Measurements from ENCODE around the gene ASB2. TPM values are rescaled to one million over a fixed set of nuclear protein-coding genes. Genes with fewer than 3 reads are reported as not detected.

ASB2 gene
- total and polyA plus RNA-seq, 5 donors from 2014 or later = 0.96 to 5.7 (median 4.7) TPM

DNA sequence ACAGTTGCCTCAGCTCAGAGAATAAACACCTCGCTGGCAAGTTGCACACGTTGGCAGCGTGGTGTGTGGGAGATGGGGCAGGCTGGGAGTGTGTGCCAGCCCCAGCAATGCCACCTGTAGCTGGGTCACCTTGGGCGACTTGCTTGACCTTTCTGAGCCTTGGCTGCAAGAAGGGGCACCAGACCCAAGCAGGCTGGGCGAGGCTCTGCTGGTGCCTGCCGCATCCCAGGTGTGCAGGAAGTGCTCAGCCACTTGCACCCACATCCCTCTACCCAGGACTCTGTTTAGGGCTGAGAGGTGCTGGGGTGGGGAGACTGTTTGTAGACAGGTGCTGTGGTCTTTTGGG, 48.6 kb downstream of the ASB2 start:
- no peak for DNase-seq
- no peak overlapping the region for H3K4me3 ChIP-seq (ENCODE audit: low read depth, low read length)
- H3K36me3 ChIP-seq (ENCODE audit: control insufficient read depth, insufficient read depth, low read length) = no peaks in the 10 kb centered on the region
- H3K27ac ChIP-seq (ENCODE audit: insufficient read depth, low read length, poor library complexity, severe bottlenecking) = no peak overlapping the region
- H3K27me3 ChIP-seq (ENCODE audit: control insufficient read depth, insufficient read depth, low read length) = no peaks in the 10 kb centered on the region
- Mint-ChIP-seq H3K36me3 (no peaks in the 10 kb centered on the region), H3K4me1 (no peaks in the 10 kb centered on the region), H3K9me3 (no peaks in the 10 kb centered on the region), H3K27me3 (no peaks in the 10 kb centered on the region), H3K4me3 (no peak overlapping the region), H3K27ac (no peak overlapping the region)
- H3K4me1 ChIP-seq (ENCODE audit: control insufficient read depth, insufficient read depth, low read length, poor library complexity, severe bottlenecking) = no peaks in the 10 kb centered on the region
- ATAC-seq (ENCODE audit: low read depth in 2 of 2) = no peak
- H3K9me3 ChIP-seq (ENCODE audit: control insufficient read depth in 2 of 2, low read length in 2 of 2) = no peaks in the 10 kb centered on the region

DNA sequence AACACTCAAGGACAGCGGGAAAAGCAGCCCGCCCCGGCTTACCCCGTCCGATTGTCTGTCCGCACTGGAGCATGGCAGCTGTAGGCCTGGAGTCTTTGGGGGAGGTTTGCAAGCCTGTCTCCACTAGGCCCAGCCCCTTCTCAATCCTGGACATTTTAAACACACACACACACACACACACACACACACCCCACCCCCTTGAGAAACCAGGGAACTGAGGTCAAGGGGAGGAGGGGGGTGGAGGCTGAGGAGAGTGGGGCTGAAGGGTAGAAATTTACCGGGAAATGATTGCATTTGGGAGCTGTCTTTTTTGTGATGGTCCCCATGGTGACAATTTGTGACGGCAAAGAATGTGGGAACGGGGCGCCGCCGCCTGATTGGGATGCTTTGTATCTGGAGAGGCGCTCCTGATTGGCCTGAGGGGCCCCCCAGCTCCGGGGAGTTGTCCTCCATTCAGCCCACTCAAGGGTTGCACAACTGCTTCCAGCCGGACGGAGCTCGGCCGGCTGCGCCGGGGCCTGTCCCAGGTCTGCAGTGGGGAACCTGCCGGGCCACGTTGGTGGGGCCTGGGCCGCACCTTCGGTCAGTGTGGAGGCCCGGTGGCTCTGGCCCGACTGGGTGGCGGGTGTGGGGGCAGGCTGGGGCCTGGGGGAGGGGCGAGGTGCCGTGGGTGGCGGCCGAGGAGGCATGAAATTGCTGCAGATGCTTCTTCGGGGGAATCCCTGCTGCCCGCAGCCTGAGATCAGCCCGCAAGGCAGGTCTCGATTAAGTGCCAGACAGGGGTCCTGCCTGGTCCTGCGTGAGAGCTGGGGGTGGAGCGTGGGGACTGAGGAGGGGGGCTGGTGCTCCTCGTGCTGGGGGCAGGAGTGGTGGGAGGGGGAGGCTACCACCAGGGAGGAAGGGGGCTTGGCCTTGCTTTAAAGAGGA, 49.2 kb downstream of the ASB2 start, which contains the start of gene FAM181A:
Gene FAM181A (plus strand): TSS at position 472 of the 927 bp plus-strand sequence. CDS start 942 bp downstream, outside the sequence.
- Mint-ChIP-seq H3K27ac (no peak within 1 kb of the TSS), H3K27me3 (no peaks in the 10 kb centered on the region), H3K9me3 (no peaks in the 10 kb centered on the region), H3K4me3 (no peak within 1 kb of the TSS), H3K4me1 (no peaks in the 10 kb centered on the region), H3K36me3 (no peaks in the 10 kb centered on the region)
- H3K4me3 ChIP-seq (ENCODE audit: low read depth, low read length) = no peak within 1 kb of the TSS
- no peaks in the 10 kb centered on the region for H3K27me3 ChIP-seq (ENCODE audit: control insufficient read depth, insufficient read depth, low read length)
- H3K4me1 ChIP-seq (ENCODE audit: control insufficient read depth, insufficient read depth, low read length, poor library complexity, severe bottlenecking) = no peaks in the 10 kb centered on the region
- no peak within 1 kb of the TSS for H3K27ac ChIP-seq (ENCODE audit: insufficient read depth, low read length, poor library complexity, severe bottlenecking)
- DNase-seq (no peak), ATAC-seq (ENCODE audit: low read depth in 2 of 2) (no peak)
- H3K9me3 ChIP-seq (ENCODE audit: control insufficient read depth in 2 of 2, low read length in 2 of 2) = no peaks in the 10 kb centered on the region
- H3K36me3 ChIP-seq (ENCODE audit: control insufficient read depth, insufficient read depth, low read length) = no peaks in the 10 kb centered on the region

DNA sequence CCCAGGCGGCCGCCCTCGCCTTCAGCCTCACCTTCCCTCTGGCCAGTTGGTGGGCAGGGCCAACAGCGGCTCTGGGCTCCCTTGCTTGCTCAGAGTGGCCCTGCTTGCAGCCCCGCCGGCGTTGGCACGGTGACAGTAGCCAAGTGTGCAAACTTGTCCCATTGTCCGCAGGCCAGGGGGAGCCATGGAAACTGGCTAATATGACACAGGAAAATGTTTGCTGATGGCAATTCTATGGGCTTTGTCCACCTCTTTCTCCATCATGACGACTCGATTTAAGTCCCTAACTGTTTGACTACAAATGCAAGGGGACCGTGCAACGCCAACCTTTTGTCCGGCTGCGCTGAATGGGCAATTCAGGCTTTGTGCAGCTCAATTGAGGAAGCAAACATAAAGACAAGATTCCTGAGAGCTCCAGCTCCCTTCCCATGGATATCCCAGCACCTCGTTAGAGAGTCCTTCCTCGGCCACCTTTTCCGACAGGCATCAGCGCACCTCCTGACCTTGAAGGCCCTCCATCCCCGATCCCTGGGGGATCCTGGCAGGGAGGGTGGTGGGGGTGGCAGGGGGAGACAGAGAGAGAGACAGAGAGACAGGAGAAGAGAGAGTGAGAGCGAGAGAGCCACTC, 50.0 kb downstream of the ASB2 start:
- Histone ChIP-seq H3K27ac (ENCODE audit: insufficient read depth, low read length, poor library complexity, severe bottlenecking) (no peak overlapping the region), H3K4me1 (ENCODE audit: control insufficient read depth, insufficient read depth, low read length, poor library complexity, severe bottlenecking) (no peaks in the 10 kb centered on the region), H3K4me3 (ENCODE audit: low read depth, low read length) (no peak overlapping the region)

DNA sequence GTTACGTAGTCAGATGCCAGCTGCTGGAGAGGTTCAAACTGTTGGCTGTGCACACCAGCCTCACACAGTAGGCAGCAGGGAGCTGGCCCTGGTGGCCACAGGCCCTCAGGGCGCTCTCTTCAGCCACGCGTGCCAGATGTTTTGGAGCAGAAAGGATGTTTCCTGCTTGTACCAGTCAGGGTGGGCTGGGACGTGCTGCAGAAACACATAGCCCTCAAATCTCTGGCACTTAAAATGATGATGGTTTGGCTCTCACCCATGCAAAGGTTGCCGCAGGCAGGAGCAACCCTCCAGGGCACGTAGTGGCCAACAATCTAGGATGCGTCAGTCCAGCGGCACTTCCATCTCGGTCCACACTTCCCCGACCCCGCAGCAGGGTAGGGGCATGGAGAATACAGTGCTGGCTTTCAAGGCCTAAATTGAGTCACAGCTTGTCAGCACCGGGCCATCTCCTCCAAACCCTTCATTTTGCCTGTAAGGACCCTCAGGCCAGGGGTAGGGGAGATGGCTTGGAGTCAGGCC, 50.9 kb downstream of the ASB2 start:
- Histone ChIP-seq H3K27me3 (ENCODE audit: control insufficient read depth, insufficient read depth, low read length) (no peaks in the 10 kb centered on the region), H3K4me3 (ENCODE audit: low read depth, low read length) (no peak overlapping the region), H3K36me3 (ENCODE audit: control insufficient read depth, insufficient read depth, low read length) (no peaks in the 10 kb centered on the region), H3K4me1 (ENCODE audit: control insufficient read depth, insufficient read depth, low read length, poor library complexity, severe bottlenecking) (no peaks in the 10 kb centered on the region), H3K9me3 (ENCODE audit: control insufficient read depth in 2 of 2, low read length in 2 of 2) (no peaks in the 10 kb centered on the region), H3K27ac (ENCODE audit: insufficient read depth, low read length, poor library complexity, severe bottlenecking) (no peak overlapping the region)
- Mint-ChIP-seq H3K4me3 (no peak overlapping the region), H3K36me3 (no peaks in the 10 kb centered on the region), H3K9me3 (no peaks in the 10 kb centered on the region), H3K27me3 (peaks cover 6% of the 10 kb centered on the region), H3K27ac (no peak overlapping the region), H3K4me1 (no peaks in the 10 kb centered on the region)
- ATAC-seq (ENCODE audit: low read depth in 2 of 2) (no peak), DNase-seq (no peak)

More for the DNA sequence above, 50.0 kb downstream of the ASB2 start:
- Histone ChIP-seq H3K9me3 (ENCODE audit: control insufficient read depth in 2 of 2, low read length in 2 of 2) (no peaks in the 10 kb centered on the region), H3K27me3 (ENCODE audit: control insufficient read depth, insufficient read depth, low read length) (no peaks in the 10 kb centered on the region), H3K36me3 (ENCODE audit: control insufficient read depth, insufficient read depth, low read length) (no peaks in the 10 kb centered on the region)
- Mint-ChIP-seq H3K4me3 (no peak overlapping the region), H3K36me3 (no peaks in the 10 kb centered on the region), H3K27ac (no peak overlapping the region), H3K27me3 (peaks cover 4% of the 10 kb centered on the region), H3K9me3 (no peaks in the 10 kb centered on the region), H3K4me1 (no peaks in the 10 kb centered on the region)
- DNase-seq (no peak), ATAC-seq (ENCODE audit: low read depth in 2 of 2) (no peak)

DNA sequence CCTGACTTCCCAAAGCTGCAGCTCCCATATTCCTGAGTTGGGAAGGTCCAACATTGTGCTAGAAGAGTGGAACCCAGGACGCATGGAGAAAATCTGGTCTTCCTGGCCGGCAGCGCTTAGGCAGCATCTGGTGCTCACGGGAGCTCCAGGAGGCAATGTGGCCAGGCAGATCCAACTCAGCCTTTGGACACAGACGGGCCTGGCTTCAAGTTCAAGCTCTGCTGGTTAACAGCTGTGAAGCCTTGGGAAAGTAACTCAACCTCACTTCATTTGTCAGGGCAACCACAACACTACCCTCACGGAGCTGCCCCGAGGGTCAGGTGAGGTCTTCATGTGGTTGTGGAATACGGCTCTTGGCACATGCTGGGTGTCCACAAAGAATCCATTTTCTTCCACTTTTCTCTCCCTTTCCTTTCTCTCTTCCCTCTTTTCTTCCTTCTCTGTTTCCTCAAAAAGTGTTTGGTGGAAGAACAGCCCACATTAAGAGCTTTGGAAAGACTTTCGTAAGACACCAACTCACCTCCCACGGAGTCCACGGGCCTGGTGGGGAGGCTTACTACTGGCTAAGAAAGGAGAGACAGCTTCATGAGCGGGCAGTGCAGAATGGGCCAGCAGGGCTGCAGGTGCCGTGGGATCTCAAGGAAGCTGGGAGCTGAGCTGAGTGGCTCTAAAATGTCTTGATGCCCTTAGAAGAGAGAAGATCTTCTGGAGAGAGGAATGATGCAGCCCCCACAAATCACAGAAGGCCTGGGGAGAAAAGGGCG, 51.6 kb downstream of the ASB2 start:
- H3K4me3 Mint-ChIP-seq = no peak overlapping the region
- H3K4me3 ChIP-seq (ENCODE audit: low read depth, low read length) = no peak overlapping the region
- H3K36me3 ChIP-seq (ENCODE audit: control insufficient read depth, insufficient read depth, low read length) = no peaks in the 10 kb centered on the region
- no peak overlapping the region for H3K27ac Mint-ChIP-seq
- H3K36me3 Mint-ChIP-seq = no peaks in the 10 kb centered on the region
- H3K9me3 ChIP-seq (ENCODE audit: control insufficient read depth in 2 of 2, low read length in 2 of 2) = no peaks in the 10 kb centered on the region
- no peaks in the 10 kb centered on the region for H3K4me1 ChIP-seq (ENCODE audit: control insufficient read depth, insufficient read depth, low read length, poor library complexity, severe bottlenecking)
- H3K27ac ChIP-seq (ENCODE audit: insufficient read depth, low read length, poor library complexity, severe bottlenecking) = no peak overlapping the region
- no peak for ATAC-seq (ENCODE audit: low read depth in 2 of 2)
- H3K4me1 Mint-ChIP-seq = no peaks in the 10 kb centered on the region
- DNase-seq = no peak
- H3K27me3 Mint-ChIP-seq = peaks cover 6% of the 10 kb centered on the region
- no peaks in the 10 kb centered on the region for H3K27me3 ChIP-seq (ENCODE audit: control insufficient read depth, insufficient read depth, low read length)
- peaks cover 0 to under 1% (median 0%) of the 10 kb centered on the region in 7 donors for H3K9me3 Mint-ChIP-seq

DNA sequence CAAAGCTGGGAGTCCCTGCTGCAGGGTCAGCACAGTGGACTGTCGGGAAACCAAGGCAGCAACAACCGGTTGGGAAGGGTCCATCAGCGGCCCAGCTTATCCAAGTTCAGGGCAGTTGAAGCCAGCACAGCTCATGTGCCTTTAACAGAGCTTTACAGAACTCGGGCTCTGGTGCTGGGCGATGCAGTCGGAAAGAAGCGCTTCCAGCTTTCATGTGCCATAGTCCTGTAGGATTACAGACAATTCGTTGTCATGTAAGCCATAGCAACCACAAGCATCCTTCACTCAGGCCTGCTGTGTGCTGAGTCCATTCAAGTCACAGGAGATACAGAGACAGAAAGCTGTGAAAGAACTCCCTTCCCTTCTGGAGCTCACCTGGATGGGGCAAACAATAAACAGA, 52.7 kb downstream of the ASB2 start:
- Mint-ChIP-seq H3K36me3 (no peaks in the 10 kb centered on the region), H3K4me3 (no peak overlapping the region), H3K27ac (no peak overlapping the region), H3K9me3 (peaks cover 0 to 3% (median 0%) of the 10 kb centered on the region in 7 donors), H3K4me1 (no peaks in the 10 kb centered on the region), H3K27me3 (peaks cover 6% of the 10 kb centered on the region)
- Histone ChIP-seq H3K27me3 (ENCODE audit: control insufficient read depth, insufficient read depth, low read length) (no peaks in the 10 kb centered on the region), H3K36me3 (ENCODE audit: control insufficient read depth, insufficient read depth, low read length) (no peaks in the 10 kb centered on the region), H3K9me3 (ENCODE audit: control insufficient read depth in 2 of 2, low read length in 2 of 2) (no peaks in the 10 kb centered on the region), H3K4me1 (ENCODE audit: control insufficient read depth, insufficient read depth, low read length, poor library complexity, severe bottlenecking) (no peaks in the 10 kb centered on the region), H3K4me3 (ENCODE audit: low read depth, low read length) (no peak overlapping the region), H3K27ac (ENCODE audit: insufficient read depth, low read length, poor library complexity, severe bottlenecking) (no peak overlapping the region)
- ATAC-seq (ENCODE audit: low read depth in 2 of 2) (no peak), DNase-seq (no peak)

DNA sequence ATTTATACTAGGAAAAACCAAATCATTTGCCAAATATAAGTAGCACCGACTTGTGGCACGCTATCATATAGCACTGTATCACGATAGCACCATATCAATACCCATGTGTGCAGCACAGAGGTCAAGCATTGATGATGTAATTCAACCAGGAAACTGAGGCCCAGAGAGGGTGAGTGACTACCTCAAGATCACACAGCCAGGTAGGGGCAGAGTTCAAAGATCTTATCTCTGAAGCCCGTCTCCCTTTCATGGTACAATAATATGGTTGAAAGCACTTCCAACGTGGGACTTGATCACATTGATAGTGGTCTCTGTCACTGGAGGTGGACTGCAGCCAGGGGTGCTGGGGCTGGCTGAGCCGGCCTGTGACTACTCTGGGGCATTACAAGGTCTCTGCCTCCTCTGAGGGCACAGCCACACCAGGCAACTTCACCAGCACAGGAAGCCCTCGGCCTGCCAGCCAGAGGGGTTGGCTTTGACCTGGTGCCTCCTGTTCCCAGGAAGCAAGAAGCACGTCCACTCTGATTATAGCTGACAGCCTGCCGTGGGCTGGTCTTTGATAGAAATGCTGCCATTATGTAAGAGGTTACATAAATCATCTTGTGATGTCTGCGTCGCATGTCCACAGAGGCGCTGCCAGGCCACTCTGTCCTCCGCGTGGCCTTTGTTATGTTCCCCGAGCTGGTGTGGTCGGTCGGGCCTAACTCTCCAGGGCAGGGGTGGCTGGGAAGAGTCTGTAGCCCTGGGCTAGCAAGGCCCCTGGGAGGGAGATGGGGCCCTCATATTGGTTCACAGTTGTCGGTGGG, 55.2 kb downstream of the ASB2 start:
- Histone ChIP-seq H3K27me3 (ENCODE audit: control insufficient read depth, insufficient read depth, low read length) (no peaks in the 10 kb centered on the region), H3K4me3 (ENCODE audit: low read depth, low read length) (no peak overlapping the region), H3K36me3 (ENCODE audit: control insufficient read depth, insufficient read depth, low read length) (no peaks in the 10 kb centered on the region), H3K9me3 (ENCODE audit: control insufficient read depth in 2 of 2, low read length in 2 of 2) (no peaks in the 10 kb centered on the region), H3K27ac (ENCODE audit: insufficient read depth, low read length, poor library complexity, severe bottlenecking) (no peak overlapping the region), H3K4me1 (ENCODE audit: control insufficient read depth, insufficient read depth, low read length, poor library complexity, severe bottlenecking) (no peaks in the 10 kb centered on the region)
- Mint-ChIP-seq H3K4me3 (no peak overlapping the region), H3K36me3 (no peaks in the 10 kb centered on the region), H3K27ac (no peak overlapping the region), H3K9me3 (peaks cover 0 to 4% (median 3%) of the 10 kb centered on the region in 7 donors), H3K4me1 (no peaks in the 10 kb centered on the region), H3K27me3 (peaks cover 6% of the 10 kb centered on the region)
- ATAC-seq (ENCODE audit: low read depth in 2 of 2) = no peak
- no peak for DNase-seq
